HG02588 (cell line): ENCODE results near the gene CIT.

Experiments
- ATAC-seq: cut with Tn5 transposase; IDR thresholded peaks from one replicate; pipeline ENCODE4 v1.9.1; 2021; ENCODE audit warnings: mild to moderate bottlenecking, moderate library complexity; ENCODE audit not compliant: unreplicated experiment

Gene CIT

DNA sequence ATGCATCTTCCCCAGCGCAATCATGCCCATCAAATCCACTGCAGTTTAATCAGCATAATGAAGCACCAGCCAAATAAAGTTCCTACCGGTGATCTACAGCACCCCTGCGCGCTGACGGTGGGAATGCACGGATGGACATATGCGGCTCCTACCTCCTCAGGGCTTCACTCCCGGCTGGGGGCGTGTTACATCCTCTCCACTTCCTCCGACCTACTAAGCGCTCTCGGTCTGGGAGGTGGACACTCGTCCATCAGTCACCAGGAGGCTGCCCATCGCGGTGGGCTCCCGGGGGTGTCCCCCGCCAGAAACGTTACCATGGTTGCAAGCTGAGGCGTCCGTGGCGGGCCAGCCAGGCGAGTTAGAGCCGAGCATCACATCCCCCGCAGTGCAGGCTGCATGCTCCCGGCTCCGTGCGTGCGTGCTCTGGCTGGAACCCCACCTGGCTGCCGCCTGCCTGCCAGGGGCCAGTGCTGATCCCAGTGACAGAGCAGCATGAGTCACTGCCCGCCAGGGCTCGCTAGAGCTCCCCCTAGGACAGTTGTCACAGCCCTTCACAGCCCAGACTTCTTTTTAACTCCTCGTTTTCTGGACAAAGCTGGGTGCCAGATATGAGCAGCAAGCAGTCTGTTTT is 73.0 kb downstream of the CIT start:
- ATAC-seq: no peak

DNA sequence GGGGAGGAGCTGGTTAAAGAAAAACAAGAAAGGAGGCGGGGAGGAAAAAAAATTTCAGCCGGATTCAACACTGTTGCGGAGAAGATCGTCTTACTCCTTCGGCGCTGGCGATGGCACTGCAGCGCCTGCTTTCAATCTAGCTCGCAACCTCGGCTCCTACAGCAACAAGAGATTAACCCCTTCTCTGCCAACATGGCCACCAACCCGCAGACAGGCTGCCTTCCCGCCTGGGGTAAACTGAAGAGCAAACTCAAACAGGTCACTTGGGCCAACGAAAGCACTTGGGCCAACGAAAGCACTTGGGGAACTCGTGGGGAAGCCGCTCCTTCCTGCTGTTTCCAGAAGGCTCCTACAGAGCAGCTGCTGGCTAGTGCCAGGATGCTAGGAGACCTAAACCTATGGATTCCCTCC is 73.7 kb downstream of the CIT start:
- no peak for ATAC-seq

DNA sequence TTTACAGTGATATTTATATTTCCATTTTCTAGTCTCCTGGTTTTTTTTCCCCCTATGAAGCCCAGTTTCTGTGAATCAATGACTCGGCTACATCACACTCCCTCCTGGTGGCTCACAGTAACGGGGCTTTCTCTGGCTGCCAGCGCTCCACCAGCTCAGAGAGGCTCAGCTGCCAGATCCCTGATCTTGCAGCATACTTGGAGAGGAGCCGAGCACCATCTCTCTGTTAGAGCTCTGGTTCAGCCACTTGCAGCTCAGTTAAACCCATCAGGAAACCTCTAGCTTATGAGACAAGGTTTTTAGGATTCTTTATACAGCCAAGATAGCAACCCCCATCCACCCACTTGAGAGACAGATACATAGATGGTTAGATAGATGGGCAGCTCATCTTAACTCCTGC is 74.6 kb downstream of the CIT start:
- ATAC-seq: no peak

DNA sequence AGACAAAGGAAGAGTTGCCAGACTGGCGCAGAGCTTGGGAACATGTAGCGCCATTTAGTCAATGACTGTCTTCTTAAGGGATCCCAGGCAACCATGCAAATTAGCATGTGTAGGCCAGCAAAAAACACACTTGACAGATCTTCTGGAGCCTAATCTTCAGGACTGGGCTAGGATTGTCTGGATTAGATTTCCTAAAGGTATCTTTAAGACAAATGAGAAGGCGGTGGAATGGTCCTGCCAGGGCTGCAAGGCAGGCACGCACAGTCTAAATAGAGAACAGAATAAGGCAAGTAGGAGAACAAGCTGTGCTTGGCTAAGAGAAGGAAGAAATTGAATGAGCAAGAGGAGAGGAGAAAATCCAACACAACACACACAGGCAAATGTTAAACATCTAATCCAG is 80.0 kb downstream of the CIT start:
- no peak for ATAC-seq

DNA sequence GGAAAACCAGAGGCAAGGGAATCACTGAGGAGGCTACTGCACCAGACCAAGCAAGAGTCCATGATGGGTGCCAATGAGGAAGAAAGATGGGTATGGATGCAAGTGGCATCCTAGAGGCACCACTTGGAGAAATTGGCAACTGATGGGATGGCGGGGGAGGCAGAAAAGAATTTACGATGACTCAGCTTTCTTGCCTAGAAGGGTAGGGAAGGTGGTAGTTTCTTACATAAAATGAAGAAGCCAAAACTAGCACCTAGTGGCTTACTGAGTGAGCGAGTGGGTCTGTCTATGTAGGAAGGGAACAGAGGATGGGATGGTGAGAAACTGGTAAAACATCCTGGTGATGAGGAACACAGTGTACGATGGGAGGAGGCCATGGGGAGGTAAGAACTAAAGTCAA is 80.8 kb downstream of the CIT start:
- no peak for ATAC-seq

DNA sequence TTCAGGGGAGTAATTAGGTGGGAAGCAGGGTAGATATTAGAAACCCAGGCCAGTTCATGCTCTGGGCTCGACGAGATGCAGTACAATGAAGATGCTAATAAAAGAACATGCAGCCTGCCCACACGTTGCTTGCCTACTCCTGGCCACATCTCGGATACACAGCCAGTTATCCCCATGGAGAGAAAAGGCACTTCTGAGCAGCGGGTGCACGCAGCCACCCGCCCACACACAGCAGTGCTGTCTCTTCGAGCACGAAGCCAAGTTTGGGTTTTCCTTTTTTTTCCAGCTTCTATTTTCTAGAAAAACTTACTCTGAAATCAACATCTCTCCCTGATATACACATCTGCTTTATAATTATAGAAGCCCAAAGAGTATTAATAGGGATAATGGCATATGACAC is 85.7 kb downstream of the CIT start:
- no peak for ATAC-seq

DNA sequence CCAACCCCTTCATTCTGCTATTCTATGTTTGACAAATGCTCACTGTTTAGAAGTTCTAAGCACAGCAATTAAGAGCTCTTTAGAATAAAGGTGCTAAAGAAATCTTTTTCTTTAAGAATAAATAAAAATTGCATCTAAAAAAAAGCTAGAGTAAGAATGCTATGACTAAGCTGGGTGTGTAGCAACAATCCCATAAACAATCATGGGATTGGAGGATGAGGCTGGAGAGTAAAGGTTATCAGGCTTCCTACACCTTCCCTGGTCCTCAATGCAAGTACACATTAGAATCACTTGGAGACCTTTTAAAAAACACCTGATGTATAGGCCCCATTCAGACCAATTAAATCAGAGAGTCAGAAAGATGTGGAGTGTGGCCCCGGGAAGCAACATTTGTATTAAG is 88.3 kb downstream of the CIT start:
- ATAC-seq: no peak

DNA sequence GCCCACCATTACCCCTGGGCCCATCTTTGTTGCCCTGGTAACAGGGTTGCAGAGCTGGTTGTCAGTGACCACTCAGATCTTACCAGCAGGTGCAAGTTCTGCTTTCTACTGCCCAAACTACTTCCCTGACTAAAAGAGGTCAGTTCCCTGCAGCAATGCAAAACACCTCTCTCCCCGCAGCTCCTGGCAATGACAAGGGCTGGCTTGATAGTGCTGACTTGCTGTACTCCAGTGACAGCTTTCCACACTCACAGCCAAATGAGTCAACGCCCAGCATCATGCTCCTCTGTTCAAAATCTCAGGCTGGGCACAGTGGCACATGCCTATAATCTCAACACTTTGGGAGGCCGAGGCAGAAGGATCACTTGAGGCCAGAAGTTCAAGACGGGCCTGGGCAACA is 90.6 kb downstream of the CIT start:
- ATAC-seq: no peak

DNA sequence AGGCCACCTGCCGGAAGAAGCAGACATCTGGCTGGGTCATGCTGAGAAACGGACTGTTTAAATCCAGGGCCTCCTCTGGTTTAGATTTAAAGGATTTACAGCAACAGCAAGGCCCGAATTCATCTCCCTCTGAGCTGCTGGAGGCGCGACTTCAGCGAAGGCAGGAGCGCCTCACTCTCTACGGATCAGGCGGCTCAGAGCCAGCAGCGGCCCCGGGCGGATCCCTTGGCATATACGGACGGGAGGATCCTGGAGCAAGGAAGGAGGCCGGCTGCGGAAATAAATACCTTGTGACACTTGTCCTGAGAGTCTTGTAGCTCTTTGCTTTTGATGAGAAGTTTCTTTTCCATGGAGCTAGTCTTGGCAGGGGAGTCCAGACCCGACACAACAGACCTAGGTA is 92.4 kb downstream of the CIT start:
- no peak for ATAC-seq

DNA sequence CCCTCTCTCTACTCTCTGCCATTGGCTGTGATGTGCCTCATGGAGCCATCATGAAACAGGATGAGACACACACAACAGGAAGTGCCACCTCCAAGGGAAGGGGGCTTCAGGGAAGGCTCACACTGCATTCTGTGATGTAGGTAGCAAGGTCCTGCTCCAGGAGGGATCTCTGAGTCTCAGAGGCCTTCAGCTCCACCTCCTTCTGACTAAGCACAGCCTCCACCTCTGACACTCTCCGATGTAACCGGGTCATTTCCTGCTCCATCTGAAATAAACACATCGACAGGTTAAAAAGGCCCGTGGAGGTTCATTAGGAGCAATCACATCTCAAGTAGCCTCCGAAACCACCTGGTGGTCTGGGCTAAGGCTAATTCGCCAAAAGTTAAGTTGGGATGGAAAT is 93.3 kb downstream of the CIT start:
- ATAC-seq: no peak

DNA sequence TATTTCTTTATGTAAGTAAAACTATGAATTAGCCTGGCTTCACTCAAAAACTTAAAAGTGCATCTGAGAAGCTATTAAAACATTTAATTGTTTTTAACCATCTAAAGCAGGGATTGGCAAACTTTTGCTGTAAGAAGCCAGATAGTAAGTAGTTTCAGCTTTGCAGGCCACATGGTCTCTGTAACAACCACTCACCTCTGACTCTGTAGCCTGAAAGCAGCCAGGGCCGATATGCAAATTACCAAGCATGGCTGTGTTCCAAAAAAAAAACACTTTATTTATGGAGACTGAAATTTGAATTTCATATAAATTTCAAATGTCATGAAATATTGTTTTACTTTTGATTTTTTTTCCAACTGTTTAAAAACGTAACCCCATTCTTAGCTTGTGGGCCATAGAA is 95.3 kb downstream of the CIT start:
- ATAC-seq: no peak

DNA sequence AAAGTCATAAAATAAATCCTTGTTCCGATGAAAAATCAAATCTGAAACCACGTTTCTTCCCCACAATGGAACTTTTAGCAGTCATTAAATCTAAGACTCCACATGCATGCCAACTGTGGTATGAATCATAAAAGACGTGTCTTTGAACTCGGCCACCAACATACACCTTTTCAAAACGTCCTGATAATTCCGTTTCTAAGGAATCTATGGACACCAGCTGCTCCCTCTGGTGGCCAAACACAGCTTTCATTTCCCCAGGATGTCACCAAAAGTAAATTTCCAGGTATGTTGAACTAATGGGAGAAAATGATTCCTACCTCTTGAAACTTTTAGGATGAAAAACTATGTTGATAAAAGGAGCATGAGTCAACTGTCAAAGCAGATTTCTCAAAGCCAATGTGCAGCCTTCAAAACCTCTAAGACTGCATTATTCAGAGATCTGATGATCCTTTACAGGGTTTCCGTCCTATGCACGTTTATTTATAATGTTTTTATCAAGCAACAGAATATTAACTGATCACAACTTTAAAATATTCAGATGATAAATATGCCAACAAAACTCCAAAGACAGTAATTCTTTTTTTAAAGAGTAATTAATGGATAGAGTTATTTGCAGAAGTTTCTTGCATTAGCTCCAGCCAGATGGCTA is 96.2 kb downstream of the CIT start:
- ATAC-seq: no peak

DNA sequence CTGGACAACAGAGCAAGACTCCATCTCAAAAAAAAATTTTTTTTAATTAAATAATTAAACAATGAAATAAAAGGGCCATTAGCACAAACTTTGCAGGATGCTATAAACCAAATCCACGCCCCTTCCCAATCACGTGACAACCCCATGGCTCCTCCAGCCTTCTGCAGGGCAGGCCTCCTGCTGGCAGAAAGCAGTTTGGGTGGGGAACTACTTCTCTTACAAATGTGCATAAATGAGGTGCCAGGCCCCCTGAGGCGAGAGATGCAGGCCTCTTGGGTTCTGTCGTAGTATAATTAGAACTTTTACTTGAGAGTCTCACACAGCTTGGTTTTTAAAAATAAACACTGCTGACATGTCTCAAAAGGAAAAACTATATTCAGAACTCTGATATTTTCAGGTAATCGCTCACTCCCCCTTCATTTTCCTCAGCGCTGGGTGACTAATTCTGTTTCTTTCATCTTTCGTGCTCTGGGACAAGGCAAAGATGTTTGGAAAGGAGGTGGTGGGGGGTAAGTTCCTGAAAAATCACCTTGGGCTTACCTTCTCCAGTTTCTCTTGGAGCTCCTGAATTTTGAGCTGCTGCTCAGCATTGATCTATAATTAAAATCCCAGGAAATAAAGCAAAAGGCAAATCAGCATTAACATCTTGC is 101.7 kb downstream of the CIT start:
- no peak for ATAC-seq

DNA sequence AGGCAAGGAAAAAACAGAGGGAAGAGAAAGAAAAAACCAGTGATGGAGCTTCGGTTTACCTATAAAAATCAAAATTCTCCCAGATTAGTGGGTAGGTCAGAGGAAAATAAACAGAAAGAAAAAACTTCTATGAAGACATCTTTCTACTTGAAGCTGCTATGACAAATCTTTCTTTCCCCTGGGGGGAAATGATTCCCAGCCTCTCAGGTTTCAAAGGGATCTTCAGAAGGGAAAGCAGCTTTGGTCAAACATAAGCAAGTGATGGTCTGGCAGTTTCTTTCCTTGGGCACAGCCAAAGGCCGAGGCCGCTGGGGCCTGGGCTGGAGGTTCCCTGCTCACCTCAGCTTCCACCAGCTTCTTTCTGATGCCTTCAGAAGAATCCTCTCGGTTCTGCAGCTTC is 104.7 kb downstream of the CIT start:
- ATAC-seq: no peak

DNA sequence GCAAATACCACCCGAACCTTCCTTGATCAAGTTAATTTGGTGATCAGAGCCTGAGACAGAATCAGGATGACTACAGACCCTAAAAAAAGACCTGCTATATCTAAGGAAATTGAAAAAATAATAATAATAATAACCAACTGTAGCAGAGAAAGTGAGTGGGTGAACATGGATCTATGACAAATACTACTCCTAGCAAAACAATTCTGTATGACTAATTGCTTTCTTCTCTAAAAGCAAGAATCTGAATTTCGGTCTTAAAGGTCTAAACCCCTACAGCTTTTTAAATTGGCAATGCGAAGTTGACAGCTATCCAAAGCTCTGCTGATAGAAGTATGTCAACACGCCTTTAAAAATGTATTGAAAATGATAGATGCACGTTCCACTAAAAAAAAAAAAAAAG is 107.0 kb downstream of the CIT start:
- no peak for ATAC-seq

DNA sequence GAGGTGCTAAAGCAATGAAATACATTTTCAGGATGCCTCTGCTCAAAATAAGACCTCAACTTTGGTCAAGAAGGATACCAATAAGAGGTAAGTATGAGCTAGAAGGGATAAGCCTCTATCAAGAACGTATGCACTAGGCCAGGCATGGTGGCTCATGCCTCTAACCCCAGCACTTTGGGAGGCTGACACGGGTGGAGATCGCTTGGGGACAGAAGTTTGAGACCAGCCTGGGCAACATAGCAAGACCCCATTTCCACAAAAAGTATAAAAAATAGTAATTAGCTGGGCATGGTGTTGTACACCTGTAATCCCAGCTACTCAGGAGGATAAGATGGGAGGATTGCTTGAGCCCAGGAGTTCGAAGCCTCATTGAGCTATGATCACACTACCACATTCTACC is 114.5 kb downstream of the CIT start:
- ATAC-seq: no peak

DNA sequence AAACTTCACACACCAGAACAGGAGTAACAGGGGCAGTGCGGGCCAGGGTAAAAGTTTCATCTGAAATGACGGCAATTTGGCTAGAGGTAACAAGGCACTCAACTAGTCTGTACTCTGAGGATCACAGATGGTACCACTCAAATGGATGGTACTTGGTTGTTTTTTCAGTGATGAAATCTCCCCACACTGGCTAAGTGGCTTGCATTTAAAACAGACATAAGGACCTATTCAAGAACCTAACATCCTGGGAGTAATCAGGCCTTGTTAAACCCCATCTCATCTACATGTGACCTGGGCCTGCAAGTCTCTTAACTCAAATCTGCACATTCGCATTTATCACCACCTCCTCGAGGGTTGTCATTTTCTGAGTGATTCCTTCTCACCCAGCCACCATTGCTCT is 118.4 kb downstream of the CIT start:
- no peak for ATAC-seq

DNA sequence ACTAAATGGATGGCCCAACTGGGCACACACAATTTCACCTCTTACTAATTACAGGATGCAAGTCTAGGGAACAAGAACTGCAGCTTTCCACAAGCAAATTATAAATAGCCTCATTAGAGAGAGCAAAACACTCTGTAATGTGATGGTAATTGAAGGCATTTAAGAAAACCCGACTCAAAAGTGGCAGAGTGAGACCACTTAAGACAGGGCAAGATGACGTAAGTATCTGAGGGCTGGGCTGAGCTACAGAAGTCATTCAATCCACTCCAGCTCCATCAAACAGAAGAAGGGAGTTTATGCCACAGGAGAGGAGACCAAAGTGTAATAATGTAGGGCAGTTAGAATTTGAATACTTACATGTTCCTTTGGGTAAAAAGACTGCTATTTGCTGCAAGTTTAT is 118.9 kb downstream of the CIT start:
- ATAC-seq: no peak

DNA sequence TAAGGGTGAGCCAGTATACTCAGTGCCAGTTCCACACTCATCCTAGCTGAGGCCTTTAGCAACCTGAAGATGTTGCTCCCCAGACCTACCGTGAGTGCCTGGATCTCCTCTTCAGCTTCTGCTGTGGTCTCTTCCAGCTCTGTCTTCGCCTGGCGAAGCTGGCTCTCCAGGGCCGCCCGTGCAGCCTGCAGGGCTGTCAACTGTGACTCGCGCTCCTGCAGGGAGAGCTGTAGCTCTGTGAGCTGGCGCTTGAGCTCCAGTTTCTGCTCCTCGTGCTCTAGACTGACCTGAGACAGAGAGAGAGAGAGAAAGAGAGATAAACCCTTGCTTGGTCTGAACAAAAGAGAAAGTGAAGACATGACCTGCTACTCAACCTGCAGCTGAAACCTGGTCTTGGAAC is 125.2 kb downstream of the CIT start:
- no peak for ATAC-seq

DNA sequence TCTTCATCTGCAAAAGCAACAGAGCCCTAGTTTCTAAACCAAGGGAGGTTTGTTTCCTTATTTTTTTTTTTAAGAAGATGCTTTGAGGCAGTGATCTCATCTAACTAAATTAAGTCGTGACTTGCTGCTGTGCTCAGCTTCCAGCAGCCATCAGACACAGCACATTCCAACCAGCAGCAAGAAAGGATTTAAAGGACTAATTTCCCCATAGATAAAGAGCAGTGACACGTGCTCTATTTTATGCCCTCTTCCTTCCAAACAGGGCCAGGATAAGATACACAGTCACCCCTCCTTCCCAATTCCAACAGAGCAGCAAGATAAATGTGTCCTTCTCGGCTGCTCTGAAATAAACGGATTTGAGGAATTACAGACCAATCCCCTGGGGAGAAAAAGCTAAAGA is 127.5 kb downstream of the CIT start:
- no peak for ATAC-seq

DNA sequence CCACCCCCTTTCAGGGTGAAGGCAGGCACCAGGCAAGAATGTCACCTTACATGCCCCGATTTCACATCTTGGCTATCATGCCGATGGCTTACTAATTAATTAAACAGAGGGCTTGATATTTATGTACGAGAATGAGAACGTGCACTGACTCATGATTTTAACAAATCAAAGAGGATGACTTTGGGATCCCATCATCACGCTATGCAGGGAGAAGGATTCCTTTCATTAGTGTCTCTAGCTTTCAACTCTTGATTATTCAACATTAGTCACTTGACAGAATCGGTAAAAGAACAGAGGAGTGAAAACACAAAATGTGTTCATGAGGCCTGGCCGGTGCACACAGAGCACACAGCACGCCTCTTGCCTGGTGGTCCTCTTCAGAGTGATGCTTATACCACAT is 128.6 kb downstream of the CIT start:
- no peak for ATAC-seq

DNA sequence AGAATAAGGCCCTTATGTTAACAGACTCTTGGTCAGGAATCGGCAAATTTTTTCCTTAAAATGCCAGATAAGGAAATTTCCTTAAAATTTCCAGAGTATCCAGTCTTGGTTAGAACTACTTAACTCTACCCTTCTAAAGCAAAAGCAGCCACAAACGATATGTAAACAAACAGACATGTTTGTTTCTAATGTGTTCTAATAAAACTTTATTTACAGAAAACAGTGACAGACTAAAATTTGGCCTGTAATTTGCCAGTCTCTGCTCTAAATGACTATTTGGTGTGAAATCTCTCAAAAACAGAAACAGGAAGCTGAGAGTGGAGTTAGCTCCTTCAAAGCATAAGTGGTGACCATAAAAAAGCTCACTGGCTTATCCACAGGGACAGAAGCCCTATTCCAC is 131.0 kb downstream of the CIT start:
- no peak for ATAC-seq
